HG02763 (cell line): Measurements from ENCODE around the gene PFDN1.

Experiments used
- ATAC-seq: cut with Tn5 transposase; IDR thresholded peaks from one replicate; pipeline ENCODE4 v1.9.1; 2021; ENCODE audit warnings: mild to moderate bottlenecking, moderate library complexity; ENCODE audit not compliant: unreplicated experiment

PFDN1 gene

DNA sequence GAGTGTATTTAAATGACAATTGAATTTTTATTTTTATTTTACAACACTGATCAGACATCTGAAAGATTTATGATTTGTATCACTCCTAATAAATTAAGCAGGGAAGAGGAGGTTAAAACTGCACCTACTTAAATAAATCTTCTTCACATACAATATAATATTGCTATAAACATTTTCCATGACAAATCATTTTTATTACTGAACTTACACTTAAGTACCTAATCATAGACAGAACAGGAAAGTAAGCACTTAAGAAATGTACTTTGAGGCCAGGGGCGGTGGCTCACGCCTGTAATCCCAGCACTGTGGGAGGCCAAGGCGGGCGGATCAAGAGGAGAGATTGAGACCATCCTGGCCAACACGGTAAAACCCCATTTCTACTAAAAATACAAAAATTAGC lies 3.8 kb downstream of the PFDN1 start:
- ATAC-seq = no peak

DNA sequence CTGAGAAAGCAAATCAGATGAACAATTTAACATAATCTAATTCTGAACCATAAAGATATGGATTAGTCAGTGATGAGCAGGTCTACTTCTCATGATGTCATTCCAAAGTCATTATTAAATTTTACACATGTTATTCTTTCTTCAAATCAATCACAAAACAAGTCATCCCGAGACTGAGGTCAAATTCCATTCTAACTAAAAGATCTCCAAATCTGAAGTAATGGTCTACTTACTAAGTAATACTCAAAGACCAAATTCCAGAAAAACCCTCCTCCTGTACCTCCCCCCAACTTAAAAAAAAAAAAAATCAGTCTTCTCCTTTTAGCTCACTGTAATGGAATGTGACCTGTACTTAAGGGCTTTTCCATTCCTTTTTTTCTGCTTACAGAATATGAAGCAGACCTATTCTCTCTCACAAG lies 4.7 kb downstream of the PFDN1 start:
- no peak for ATAC-seq

- no peak for ATAC-seq
Observed at GRCh38 chr5:140297283-140297682, 5.6 kb downstream of the PFDN1 start.

- ATAC-seq = no peak
Observed at GRCh38 chr5:140296289-140296688, 6.6 kb downstream of the PFDN1 start.

- ATAC-seq = no peak
Observed at GRCh38 chr5:140295414-140295813, 7.5 kb downstream of the PFDN1 start.

GRCh38 chr5:140294753-140295152 lies 8.1 kb downstream of the PFDN1 start:
- no peak for ATAC-seq

DNA sequence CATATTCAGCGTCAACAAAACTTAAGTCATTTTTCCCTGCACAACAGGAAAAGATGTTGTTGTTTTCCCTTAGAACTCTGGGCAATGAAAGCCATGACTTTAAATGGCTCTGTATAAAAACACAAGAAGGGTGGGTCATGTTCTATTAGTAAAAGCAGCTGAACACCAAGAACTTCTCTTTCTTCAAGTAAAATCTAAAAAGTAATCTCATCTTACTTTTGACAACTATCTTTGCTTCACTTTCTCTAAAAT lies 9.1 kb downstream of the PFDN1 start:
- ATAC-seq = no peak

DNA sequence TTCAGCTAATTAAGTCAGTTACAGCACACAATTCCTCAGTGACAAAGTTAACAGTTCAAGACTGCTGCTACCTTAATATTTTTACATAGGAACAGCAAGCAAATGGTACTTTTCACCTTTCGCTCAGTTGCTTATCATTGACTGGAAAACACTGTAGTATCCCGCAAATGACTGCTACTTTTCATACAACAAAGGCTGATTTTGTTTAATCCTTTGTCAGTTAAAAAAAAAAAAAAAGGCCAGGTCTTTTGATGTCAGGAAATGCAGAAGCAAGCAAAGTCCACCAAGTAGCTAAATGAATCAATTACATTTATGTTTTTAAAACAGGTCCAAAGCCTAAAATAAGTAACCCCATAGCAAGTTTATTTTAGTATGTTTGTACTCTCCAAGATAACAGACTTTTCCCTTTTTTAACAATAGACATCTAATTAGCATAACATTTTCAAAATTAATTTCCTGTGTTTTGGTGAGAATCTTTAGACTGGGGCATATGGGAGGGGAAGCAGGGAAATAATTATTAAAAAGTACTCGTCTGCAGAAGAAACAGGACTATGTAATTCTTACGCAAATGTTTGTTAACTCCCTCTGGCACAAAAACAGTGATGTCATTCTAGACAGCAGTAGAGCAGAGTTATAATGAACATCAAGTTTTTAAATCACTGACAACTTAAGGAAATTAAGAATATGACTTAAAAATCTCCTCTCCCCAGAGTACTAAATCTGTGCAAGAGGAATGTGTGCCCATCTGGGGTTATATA lies 9.6 kb downstream of the PFDN1 start:
- ATAC-seq = no peak

DNA sequence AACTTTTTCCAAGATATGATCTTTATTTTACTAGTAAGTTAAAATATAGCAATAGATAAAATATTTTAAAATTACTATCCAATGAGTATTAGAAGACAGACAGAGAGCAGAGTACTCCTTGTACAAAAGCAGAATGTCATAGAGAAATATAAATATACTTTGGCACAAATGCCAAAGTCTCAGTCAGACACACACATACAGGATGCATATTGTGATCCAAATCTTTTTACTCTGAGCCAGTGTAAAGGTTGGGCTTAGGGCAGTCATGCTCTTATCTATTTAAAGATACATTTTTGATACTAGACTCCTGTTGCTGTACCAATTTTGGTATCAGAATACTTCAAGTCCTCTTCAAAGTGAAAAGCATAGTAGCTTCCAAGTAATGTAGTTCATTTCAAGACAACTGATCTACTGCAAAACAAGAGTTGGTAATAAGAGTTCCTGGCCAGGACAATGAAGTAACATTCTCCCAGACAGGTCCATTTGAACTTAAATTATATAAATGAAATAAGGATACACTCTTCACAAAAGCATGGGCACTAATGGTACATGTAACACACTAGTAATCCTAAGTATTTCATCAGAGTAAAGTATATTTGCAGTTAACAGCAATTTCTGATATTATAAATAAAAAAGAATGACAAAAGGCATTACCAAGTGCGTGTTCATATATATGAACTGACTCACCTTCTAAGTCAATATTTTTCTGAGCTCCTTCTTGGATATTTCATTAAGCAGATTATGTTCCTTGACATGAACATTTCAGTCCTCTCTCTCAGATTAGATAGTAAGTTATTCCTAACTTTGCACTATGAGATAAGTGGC lies 10.5 kb downstream of the PFDN1 start:
- no peak for ATAC-seq

- no peak for ATAC-seq
Observed at GRCh38 chr5:140287801-140288521, 14.9 kb downstream of the PFDN1 start.

GRCh38 chr5:140286424-140286823 lies 16.5 kb downstream of the PFDN1 start:
- ATAC-seq = no peak

DNA sequence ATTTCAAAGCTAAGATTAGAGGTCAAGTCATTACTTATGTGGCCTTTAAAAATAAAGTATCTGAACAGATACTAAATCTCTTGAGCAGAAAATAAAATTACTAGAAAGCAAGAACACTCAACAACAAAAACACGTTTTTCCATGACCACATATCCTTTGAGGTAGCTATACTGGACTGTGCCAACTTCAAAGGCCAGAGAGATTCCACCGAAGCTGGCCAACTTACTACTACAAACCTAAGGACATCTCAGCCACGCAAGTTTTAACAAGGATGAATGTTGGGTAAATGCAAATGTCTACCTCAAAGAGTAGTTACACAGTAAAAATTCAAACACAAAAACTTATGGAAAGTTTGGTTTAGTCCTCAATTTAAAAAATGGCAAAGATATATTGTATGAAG lies 18.9 kb downstream of the PFDN1 start:
- no peak for ATAC-seq

GRCh38 chr5:140282266-140282665 lies 20.6 kb downstream of the PFDN1 start:
- no peak for ATAC-seq

GRCh38 chr5:140275837-140276236 lies 27.1 kb downstream of the PFDN1 start:
- no peak for ATAC-seq

- ATAC-seq = no peak
Observed at GRCh38 chr5:140273401-140273877, 29.5 kb downstream of the PFDN1 start.

DNA sequence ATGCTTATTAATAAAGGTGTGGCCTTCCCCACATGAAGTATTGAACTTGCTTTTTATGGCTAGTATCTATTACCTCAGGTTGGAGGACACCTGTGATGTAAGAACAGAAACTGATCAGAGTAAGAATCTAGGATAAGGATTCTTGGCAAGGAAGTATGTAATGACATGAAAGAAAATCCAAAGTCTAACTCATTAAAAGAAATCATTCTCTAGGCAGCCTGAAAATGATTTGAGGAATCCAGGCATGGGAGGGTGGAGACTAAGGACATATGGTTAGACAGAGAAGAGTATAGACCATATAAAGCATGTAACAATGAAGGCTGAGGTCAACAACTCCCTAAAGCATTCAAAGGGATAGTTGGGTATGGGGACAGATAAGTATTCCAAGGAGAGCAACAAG lies 32.9 kb downstream of the PFDN1 start:
- ATAC-seq = no peak

DNA sequence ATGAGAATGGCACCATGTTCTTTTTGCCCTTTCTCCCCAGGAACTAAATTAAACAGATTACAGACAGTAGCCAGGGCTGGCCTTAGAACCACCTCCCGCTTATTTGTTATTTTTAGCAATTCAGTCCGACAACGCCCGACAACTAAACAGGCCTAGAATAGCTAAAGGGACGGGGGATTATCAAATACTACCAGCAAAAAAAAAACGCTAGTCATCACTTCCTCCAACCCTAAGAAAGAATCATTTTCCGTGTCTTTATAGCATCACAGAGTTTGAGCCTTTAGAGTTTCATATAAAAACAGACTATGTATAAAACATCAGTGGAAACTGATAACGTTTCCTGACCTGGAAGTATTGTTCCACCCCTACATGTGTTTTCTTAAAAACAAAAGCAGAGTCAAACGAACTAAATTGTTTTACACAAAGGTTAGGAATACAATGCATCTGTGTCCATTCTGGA lies 35.3 kb downstream of the PFDN1 start:
- no peak for ATAC-seq

- ATAC-seq = no peak
Observed at GRCh38 chr5:140267201-140267540, 35.7 kb downstream of the PFDN1 start.

GRCh38 chr5:140266471-140267200 lies 36.3 kb downstream of the PFDN1 start:
- no peak for ATAC-seq

DNA sequence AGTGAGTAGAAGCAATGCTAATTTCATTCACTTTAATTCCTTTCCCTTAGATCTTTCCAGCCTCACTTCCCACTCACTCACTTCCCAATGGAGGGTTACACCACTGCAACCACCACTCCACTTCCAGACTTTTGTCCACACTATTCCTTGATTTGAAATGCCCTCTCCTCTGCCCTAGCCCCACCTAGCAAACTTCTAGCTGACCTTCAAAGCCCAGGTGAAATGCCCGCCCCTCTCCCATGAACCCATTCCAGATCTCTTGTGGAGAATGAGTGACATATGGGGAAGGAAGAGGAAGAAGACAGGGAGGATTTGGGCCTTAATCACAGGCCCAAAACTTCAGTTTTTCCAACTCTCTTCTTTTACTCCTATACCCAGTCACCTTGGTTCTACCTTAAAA lies 37.1 kb downstream of the PFDN1 start:
- ATAC-seq = no peak

- no peak for ATAC-seq
Observed at GRCh38 chr5:140262839-140263238, 40.1 kb downstream of the PFDN1 start.
